WERI-Rb-1 (cell line): Measurements from ENCODE around the gene DYSF.

Source experiments
- DNase-seq: peaks from one replicate; pipeline ENCODE4 v3.0.0-alpha.2; 2020
- H3K27ac ChIP-seq: fragments of 250-450 bp; sonication (Bioruptor Pico); 2 replicates; pipeline ENCODE4 v1.5.1; 2020; ENCODE audit warnings: mild to moderate bottlenecking, moderate library complexity
- H3K27me3 ChIP-seq: fragments of 250-450 bp; sonication (Bioruptor Pico); 2 replicates; pipeline ENCODE4 v1.5.1; 2021; ENCODE audit warnings: mild to moderate bottlenecking, low read depth, moderate library complexity; ENCODE audit not compliant: insufficient read depth, severe bottlenecking
- H3K36me3 ChIP-seq: fragments of 250-450 bp; sonication (Bioruptor Pico); 2 replicates; pipeline ENCODE4 v1.5.1; 2020; ENCODE audit warnings: mild to moderate bottlenecking, moderate library complexity
- H3K4me3 ChIP-seq: 2 replicates; pipeline ENCODE4 v1.5.1; 2011; ENCODE audit warnings: low read depth, mild to moderate bottlenecking, control low read depth, low read length
- H3K9me3 ChIP-seq: fragments of 250-450 bp; sonication (Bioruptor Pico); 2 replicates; pipeline ENCODE4 v1.5.1; 2021; ENCODE audit warnings: mild to moderate bottlenecking, moderate library complexity; ENCODE audit not compliant: severe bottlenecking
- CTCF ChIP-seq: IDR thresholded peaks from 2 replicates; pipeline ENCODE4 v1.5.1; 2011; ENCODE audit warnings: low read depth, mild to moderate bottlenecking, control low read depth, inconsistent platforms, low read length

DYSF gene

GRCh38 chr2:71667256-71668182 lies 214.2 kb downstream of the DYSF start:
- no peaks in the 10 kb centered on the region for H3K27me3 ChIP-seq
- no peak overlapping the region for H3K27ac ChIP-seq
- no peaks in the 10 kb centered on the region for H3K36me3 ChIP-seq
- no peak for TF ChIP-seq CTCF
- no peak overlapping the region for H3K4me3 ChIP-seq
- no peaks in the 10 kb centered on the region for H3K9me3 ChIP-seq
- DNase-seq, result no peak

GRCh38 chr2:71668326-71669057 lies 215.1 kb downstream of the DYSF start:
- TF ChIP-seq CTCF, result no peak
- H3K4me3 ChIP-seq, result no peak overlapping the region
- no peak for DNase-seq
- H3K9me3 ChIP-seq, result no peaks in the 10 kb centered on the region
- H3K27ac ChIP-seq, result no peak overlapping the region
- H3K36me3 ChIP-seq, result no peaks in the 10 kb centered on the region
- H3K27me3 ChIP-seq, result no peaks in the 10 kb centered on the region

- Histone ChIP-seq H3K27ac (no peak overlapping the region), H3K27me3 (no peaks in the 10 kb centered on the region), H3K36me3 (no peaks in the 10 kb centered on the region), H3K9me3 (no peaks in the 10 kb centered on the region), H3K4me3 (no peak overlapping the region)
- no peak for DNase-seq
- TF ChIP-seq CTCF, result no peak
Observed at GRCh38 chr2:71669058-71669456, 215.7 kb downstream of the DYSF start.

GRCh38 chr2:71669628-71670429 lies 216.5 kb downstream of the DYSF start:
- H3K36me3 ChIP-seq, result no peaks in the 10 kb centered on the region
- TF ChIP-seq CTCF, result no peak
- no peak for DNase-seq
- no peak overlapping the region for H3K27ac ChIP-seq
- no peaks in the 10 kb centered on the region for H3K27me3 ChIP-seq
- H3K9me3 ChIP-seq, result no peaks in the 10 kb centered on the region
- H3K4me3 ChIP-seq, result no peak overlapping the region

- DNase-seq, result no peak
- H3K9me3 ChIP-seq, result no peaks in the 10 kb centered on the region
- H3K27ac ChIP-seq, result no peak overlapping the region
- H3K36me3 ChIP-seq, result no peaks in the 10 kb centered on the region
- TF ChIP-seq CTCF, result no peak
- H3K27me3 ChIP-seq, result no peaks in the 10 kb centered on the region
- H3K4me3 ChIP-seq, result no peak overlapping the region
Observed at GRCh38 chr2:71670430-71670795, 217.1 kb downstream of the DYSF start.
